Stimulated activated CD8-positive, alpha-beta memory T cell treated with anti-CD3 and anti-CD28 coated beads, Interleukin-12 subunit alpha, Interleukin-12 subunit beta, amount 100 ng/mL, for 24 hours (primary cell): ENCODE data around the gene CRYBG1.

ENCODE experiments used
- DNase-seq: peaks from one replicate; pipeline ENCODE4 v3.0.0-alpha.2; 2020; ENCODE audit errors: extremely low read depth

Gene CRYBG1

GRCh38 chr6:106360410-106360988 lies at the start of gene CRYBG1:
TSS of gene CRYBG1 (plus strand) at chr6:106360717. CDS start at chr6:106360909, 192 bp downstream.
- no peak for DNase-seq

- DNase-seq: no peak
These were observed 44.6 kb upstream of the CRYBG1 start for GRCh38 chr6:106315765-106316374.

DNA sequence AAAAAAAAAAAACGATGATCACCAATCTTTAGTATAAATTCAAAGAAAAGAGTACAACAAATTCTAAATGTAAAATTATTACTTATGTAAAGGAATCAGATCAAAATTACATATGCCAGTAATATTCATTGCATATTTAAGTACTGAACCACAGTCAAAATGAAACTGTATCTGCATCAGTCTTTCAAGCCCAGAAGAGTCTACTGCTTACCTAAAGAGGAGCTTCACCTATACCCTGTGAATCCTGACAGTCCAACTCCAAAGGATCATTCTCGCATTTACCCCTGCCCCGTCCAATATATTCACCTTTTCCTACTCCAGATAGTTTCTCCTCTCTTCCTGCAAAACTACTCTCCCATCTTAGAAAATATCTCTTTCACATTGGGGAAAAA lies 44.1 kb upstream of the CRYBG1 start:
- DNase-seq: no peak

GRCh38 chr6:106318061-106318460 lies 42.5 kb upstream of the CRYBG1 start:
- no peak for DNase-seq

GRCh38 chr6:106318851-106319250 lies 41.7 kb upstream of the CRYBG1 start:
- no peak for DNase-seq

GRCh38 chr6:106321940-106322339 lies 38.6 kb upstream of the CRYBG1 start:
- no peak for DNase-seq

- DNase-seq: no peak
These were observed 35.7 kb upstream of the CRYBG1 start for GRCh38 chr6:106324726-106325335.

DNA sequence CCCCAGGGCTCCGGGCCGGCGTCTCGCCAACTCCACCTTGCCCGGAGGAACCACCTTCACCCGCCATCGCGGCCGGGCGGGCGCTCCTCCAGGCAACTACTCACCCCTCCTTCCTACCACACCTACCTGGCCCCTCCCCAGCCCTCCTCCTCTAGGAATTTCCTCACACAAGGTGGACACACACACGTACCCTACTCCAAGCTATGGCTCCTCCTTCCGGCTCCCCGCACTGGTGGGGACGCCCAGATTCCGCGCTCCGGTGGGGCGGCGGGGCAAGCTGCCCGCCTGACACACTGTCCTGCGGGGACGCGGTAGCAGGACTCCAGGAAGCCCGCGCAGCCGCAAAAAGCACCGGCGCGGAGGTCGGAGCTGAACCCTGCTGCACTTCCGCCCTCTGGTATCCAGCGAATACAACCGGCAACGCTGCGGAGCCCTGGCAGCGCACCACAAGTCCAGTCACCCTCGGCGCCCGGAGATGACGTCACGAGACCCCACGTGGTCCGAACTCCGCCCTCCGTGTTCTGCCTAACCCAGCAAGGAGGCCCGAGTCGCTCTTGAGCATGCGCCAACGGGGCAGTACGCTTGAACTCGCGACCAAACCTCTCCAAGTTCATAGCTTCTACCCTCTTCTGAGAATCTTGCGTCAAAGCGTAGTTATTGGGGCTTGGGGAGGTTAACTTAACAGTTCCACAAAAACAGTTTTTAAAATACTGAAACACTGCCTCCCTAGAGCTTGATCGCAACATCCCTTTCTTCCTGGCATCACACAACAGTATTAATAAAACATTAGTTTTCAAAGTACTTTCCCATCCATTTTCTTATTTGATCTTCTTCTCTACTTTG lies 35.0 kb upstream of the CRYBG1 start, which contains the start of gene ATG5:
Gene ATG5, minus strand, starts transcription at position 425 of the 843 bp plus-strand sequence. CDS start 9,552 bp downstream, outside the sequence.
- DNase-seq: peak; percentile 99

DNA sequence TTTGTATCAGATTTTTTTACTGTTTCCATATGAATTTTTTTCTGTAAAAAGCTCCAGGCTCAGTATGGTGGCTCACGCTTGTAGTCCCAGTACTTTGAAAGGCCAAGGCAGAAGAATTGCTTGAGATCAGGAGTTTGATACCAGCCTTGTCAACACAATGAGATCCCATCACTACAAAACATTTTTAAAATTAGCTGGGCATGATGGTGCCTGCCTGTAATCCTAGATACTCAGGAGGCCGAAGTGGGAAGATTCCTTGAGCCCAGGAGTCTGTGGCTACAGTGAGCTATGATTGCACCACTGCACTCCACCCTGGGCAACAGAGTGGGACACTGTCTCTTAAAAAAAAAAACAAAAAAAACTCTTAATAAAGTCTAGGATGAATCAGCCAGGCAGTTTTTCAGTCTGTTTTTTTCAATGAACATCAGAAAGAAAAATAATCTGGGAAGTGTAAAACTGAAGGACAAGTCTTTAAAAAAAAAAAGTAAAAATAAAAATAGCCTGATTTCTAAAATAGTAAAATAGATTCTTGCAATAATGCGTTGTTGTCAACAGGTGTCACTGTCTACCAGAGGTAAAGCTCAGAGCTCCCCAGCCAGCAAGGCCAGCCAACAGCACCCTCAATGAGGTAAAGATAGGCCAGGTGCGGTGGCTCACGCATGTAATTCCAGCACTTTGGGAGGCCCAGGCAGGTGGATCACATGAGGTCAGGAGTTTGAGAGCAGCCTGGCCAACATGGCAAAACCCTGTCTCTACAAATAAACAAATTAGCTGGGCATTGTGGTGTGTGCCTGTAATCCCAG lies 25.7 kb upstream of the CRYBG1 start:
- no peak for DNase-seq

- DNase-seq: no peak
These were observed 21.0 kb upstream of the CRYBG1 start for GRCh38 chr6:106339334-106340029.

DNA sequence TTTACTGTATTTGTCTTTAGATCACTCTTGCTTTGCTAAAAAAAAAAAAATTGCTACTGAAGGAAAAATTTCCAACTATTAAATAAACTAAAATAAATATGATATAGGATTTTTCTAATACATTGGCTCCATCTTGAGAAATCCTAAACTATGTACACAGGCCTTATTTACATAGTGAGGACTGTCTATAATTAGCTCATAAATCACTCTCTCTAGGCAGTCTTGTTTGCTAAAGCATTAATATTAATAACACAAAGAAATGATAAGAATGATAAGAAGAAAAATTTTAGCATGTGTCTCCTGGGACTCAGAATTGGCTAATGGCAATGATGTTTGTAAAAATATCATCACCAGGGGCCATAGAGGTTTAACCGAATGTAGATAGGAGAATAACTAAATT lies 13.3 kb upstream of the CRYBG1 start:
- DNase-seq: no peak

GRCh38 chr6:106356378-106356777 lies 4.1 kb upstream of the CRYBG1 start:
- no peak for DNase-seq

GRCh38 chr6:106359959-106360409 lies 533 bp upstream of the CRYBG1 start:
- no peak for DNase-seq

DNA sequence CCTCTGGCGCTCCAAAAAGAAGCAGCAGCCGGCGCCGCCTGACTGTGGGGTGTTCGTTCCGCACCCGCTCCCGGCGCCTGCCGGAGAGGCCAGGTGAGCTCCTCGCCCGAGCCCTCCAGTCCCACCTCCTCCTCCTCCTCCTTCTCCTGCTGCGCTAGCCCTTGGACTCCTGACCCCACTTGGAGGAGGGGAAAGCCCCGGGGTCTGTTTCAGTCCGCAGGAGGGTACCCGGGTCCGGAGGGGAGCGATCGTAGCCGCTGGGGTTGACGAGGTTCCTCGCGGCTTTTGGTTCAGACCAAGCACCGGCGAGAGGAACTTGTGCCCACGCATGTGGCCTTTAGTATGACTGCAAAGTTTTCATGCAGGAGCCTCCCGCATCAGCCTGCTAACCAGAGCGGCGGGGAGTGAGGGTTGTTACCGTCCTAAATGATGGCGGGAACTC lies 493 bp downstream of the CRYBG1 start:
- DNase-seq: no peak

DNA sequence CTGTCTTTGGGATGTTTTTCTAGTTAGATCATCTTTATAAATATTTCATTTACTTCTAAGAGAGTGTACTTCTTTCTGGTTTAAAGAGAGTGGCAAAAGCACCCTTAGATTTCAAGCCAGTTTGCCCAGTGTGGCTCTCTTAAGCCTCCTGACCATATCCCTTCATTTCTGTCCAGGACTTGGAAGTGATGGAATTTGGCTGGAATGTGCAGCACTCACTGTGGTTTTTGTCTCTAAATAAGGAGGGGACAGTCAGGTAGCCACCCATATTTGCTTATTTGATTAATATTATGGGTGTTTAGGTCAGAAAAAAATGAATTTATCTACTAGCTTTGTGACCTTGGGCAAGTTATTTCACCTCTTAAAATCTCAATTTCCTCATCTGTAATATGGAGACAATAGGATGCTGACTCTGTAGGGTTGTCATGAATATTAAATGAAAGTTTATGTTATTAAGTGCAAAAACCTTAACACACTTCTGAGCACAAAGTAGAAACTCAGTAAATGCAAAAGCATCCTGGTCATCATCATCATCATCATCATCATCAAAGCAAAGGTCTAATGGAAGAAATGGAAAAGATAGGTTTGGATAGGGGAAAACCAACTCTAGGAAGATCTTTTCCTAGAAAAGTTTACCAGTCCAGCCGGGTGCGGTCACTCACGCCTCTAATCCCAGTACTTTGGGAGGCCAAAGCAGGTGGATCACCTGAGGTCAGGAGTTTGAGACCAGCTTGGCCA lies 3.1 kb downstream of the CRYBG1 start:
- DNase-seq: no peak

GRCh38 chr6:106369739-106370138 lies 9.2 kb downstream of the CRYBG1 start:
- DNase-seq: no peak

DNA sequence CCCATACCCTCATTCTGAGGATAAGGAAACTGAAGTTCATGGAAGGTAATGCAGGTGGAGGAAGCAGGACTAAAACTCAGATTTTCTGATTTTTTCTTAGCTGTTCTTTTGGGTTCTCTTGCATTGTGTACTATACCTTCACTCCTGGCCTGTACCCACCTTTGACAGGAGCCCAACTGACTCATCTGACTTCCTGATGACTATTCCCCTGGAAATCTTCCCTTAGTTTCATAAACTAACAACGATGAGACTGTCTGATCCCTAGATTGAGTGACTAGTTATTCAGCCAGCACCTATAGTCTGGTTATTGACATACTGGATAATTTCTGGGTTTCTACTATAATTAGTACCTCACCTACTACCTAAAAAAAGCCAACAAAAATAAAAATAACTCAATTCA lies 10.1 kb downstream of the CRYBG1 start:
- no peak for DNase-seq

- no peak for DNase-seq
These were observed 12.5 kb downstream of the CRYBG1 start for GRCh38 chr6:106372838-106373501.

GRCh38 chr6:106373502-106374239 lies 13.2 kb downstream of the CRYBG1 start:
- DNase-seq: no peak
